Bladder microvascular endothelial cell (primary cell): Measurements from ENCODE around the gene KERA. TPM values are rescaled to one million over a fixed set of nuclear protein-coding genes. Genes with fewer than 3 reads are reported as not detected.

Source experiments
- total RNA-seq: library from RNA; depleted of rRNA; stranded (reverse); fragments of >200 nt; gene quantifications from 2 replicates; pipeline ENCODE4 v1.2.3, GENCODE V29; 2014

KERA gene, protein sequence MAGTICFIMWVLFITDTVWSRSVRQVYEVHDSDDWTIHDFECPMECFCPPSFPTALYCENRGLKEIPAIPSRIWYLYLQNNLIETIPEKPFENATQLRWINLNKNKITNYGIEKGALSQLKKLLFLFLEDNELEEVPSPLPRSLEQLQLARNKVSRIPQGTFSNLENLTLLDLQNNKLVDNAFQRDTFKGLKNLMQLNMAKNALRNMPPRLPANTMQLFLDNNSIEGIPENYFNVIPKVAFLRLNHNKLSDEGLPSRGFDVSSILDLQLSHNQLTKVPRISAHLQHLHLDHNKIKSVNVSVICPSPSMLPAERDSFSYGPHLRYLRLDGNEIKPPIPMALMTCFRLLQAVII
- total RNA-seq = not detected in 2 replicates

DNA sequence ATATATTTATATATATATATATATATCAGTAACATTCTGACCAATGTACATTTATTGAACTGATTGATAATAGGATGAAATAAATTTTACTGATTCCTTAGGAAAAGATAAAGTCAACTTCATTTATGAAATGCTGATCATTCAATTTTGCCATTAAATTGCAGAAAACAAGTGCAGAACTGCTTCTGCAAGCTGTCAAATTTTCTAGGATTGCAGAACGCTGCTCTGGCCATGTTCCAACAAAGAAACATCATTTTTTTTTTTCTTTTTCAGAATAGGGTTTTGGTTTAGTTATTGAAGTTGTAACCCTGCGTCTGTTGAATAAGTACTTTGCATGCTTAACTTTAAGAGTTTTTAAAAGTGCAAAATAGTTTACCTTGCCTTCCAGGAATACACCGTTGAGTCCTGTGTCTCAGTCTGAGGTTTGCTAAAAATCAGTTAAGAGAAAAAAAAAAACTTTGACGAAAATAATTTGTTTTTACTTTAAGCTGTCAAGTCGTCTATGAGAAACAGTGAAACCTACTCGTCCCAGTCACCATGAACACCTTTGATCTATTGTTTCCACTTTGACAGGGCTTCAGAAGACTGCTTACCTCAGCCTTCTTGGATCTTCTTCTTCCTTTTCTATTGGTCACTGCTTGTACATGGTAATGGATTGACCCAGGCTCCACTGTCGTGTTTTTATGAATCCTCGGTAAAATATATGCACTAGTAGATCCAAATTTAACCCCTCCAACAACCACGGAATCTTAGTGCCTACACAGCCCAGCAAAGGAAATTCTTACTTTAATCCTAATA is at the start of gene KERA:
Gene KERA (minus strand): TSS at position 657 of the 798 bp plus-strand sequence. CDS start 1,743 bp downstream, outside the sequence.

DNA sequence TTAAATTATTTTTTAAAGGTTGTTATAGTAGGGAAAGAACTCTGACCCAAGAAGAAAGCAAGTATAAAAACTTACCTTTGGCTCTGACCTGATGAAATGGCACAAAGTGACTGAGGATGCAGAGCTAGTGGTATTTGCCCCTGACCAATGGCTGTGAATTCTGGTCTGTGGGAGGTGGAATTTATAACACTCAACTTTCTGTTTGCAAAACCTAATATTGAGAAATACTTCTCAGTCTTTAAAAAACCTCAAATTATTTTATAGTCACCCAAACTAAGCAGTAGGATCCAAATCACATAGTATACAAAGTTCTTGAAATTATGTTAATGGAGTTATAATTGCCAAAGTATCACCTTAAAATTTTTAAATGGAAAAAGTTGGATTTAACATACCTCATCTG is 53.0 kb downstream of the KERA start, which contains the start of gene EPYC:
Gene EPYC (minus strand): TSS at position 101 of the 400 bp plus-strand sequence. CDS start 2,407 bp downstream, outside the sequence.

Other genes with a start within 250 kb of the KERA start
- under 0.01 TPM in 1 of 2 replicates, not detected in the other for gene CCER1, start 102.8 kb downstream of the KERA start, total RNA-seq
- gene EPYC, start 53.1 kb downstream of the KERA start, total RNA-seq = not detected in 2 replicates
- gene LUM, start 53.5 kb upstream of the KERA start, total RNA-seq = 0.49 and 0.57 TPM in 2 replicates
- gene DCN, start 124.8 kb upstream of the KERA start, total RNA-seq = 0.50 and 0.97 TPM in 2 replicates